Choroid plexus epithelial cell (primary cell): Measurements from ENCODE around the gene NUP214.
"Not testable (repeated sequence)": the region's sequence is repeated elsewhere in the genome, so short reads cannot be mapped to it uniquely, and the experiment has no call there.

Experiments
- DNase-seq: peaks from one replicate; pipeline ENCODE4 v3.0.0-alpha.2; 2010; ENCODE audit warnings: low read depth
- H3K4me3 ChIP-seq: 2 replicates; pipeline ENCODE4 v1.5.1; 2011; ENCODE audit warnings: low read depth, mild to moderate bottlenecking, control low read depth, low read length, moderate library complexity
- CTCF ChIP-seq: conservative IDR thresholded peaks from 2 replicates; pipeline ENCODE4 v1.5.1; 2011; ENCODE audit warnings: low read depth, mild to moderate bottlenecking, control low read depth, inconsistent platforms, low read length, moderate library complexity

NUP214 gene

GRCh38 chr9:131260751-131261452 lies 135.5 kb downstream of the NUP214 start:
- no peak for DNase-seq
- H3K4me3 ChIP-seq = no peak overlapping the region
- no peak for TF ChIP-seq CTCF

GRCh38 chr9:131262327-131263032 lies 137.1 kb downstream of the NUP214 start:
- H3K4me3 ChIP-seq = no peak overlapping the region
- no peak for TF ChIP-seq CTCF
- peak; percentile 44 for DNase-seq

DNA sequence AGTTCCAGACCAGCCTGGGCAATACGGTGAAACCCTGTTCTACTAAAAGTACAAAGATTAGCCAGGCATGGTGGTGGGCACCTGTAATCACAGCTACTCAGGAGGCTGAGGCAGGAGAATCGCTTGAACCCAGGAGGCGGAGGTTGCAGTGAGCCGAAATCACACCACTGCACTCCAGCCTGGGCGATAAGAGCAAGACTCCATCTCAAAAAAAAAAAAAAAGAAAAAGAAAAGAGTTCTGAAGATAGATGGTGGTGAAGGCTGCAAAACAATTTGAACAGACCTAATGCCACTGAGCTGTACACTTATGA lies 137.6 kb downstream of the NUP214 start:
- not testable (repeated sequence) for DNase-seq, H3K4me3 ChIP-seq

- TF ChIP-seq CTCF = no peak
- no peak for DNase-seq
- no peak overlapping the region for H3K4me3 ChIP-seq
These were observed 138.3 kb downstream of the NUP214 start for GRCh38 chr9:131263701-131264100.

DNA sequence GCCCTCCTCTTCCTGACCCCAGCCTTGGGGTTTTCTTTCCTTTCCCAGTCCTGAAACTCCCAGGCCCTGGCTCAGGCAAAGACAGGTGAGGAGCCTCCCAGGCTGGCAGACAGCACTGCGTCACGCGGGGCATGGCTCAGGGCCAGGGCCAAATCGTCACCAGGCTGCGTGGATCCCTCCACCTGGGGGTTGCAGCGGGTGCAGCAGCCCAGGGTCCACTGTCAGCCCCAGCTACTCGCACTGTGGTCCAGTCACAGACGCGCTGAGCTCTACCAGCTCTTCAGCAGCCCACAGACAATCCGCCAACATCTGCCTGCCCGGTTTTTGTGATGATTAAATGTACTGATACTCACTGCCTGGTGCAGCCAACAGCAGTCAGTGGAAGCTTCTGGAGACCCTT lies 138.8 kb downstream of the NUP214 start:
- TF ChIP-seq CTCF = no peak
- no peak overlapping the region for H3K4me3 ChIP-seq
- DNase-seq = no peak

GRCh38 chr9:131266266-131267229 lies 141.2 kb downstream of the NUP214 start:
- H3K4me3 ChIP-seq = no peak overlapping the region
- no peak for DNase-seq
- no peak for TF ChIP-seq CTCF
